ENCODE data around the gene ZER1.

ZER1 gene

DNA sequence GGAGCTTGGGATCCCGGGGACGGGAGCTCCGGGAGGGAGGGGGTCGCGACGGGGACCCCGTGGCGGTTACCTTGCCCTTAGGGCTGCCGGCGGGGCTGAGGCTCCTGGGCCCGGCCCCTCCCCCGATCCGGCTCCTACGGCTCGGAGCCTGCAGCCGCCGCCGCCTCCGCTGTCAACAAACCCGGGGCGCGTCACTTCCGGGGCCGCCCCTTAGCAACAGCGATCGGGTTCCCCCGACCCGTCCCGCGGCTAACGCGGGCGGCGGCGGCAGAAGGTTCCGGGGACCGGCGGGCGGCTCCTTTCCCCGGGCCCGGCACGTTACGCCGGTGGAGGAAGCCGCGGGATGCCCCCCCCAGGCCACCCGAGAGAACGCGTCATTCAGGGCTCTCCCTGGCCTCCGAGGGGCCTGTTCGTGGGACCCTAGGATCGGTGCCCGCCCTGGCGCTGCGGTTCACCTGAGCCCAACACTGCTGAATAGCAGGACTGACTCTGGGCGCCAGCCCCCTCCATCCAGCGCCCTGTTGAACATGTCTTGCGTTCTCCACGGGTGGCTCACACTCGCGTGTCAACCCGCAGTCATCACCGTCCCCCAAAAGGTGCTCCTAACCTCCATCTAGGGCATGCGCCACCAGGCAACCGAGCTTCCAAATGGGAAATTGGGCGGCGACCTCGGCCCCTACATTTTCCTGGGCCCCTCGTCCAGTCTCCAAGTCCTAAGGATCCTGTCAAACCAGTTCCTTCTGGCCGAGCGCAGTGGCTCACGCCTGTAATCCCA lies at the start of gene ZER1:
TSS of gene ZER1 (minus strand) at position 183 of the 775 bp plus-strand sequence. CDS start 16,362 bp downstream, outside the sequence.
- Histone ChIP-seq H3K27me3 (ENCODE audit: control insufficient read depth, insufficient read depth, low read length) (no peaks in the 10 kb centered on the region), H3K27ac (ENCODE audit: low read length) (peak within 1 kb of the TSS; percentile 71), H3K4me1 (ENCODE audit: control insufficient read depth, low read depth, low read length) (peaks cover 6% of the 10 kb centered on the region), H3K9ac (ENCODE audit: low read length) (peak within 1 kb of the TSS; percentile 52), H3K36me3 (ENCODE audit: control insufficient read depth, low read depth, low read length) (no peaks in the 10 kb centered on the region), H3K9me3 (ENCODE audit: control insufficient read depth, low read depth, low read length) (no peaks in the 10 kb centered on the region), H3K4me3 (ENCODE audit: low read length) (peak within 1 kb of the TSS; percentile 64)

DNA sequence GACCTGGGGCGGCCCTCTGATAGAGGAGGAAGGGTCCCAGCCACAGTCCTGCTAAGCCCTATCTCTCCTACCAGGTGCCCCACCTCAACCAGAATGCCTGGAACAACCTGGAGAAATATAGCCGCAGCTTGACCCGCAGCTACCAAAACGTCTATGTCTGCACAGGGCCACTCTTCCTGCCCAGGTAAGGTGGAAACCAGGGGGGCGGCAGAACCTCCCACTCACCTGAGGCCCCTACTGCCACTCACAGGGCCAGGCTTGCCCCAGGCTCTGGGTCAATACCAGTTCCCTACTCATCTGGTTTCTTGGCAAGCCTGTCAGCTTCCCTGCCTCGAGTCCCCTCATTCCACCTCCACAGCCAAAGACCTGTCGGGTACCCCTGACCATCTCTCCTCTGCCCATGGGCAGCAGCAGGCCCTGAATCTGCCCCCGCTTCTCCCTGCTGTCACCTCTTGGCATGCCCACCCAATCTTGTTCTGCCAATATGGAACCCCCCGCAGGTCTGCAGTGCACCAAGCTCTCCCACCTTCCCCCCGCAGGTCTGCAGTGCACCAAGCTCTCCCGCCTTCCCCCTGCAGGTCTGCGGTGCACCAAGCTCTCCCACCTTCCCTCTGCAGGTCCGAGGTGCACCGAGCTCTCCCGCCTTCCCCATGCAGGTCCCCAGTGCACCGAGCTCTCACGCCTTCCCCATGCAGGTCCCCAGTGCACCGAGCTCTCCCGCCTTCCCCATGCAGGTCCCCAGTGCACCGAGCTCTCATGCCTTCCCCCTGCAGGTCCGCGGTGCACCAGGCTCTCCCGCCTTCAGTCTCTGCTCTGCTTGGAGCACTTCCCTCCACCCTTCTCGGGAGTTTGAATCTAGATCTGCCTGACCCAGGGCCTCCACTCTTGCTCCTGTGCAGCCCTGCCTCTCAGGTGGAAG lies 49.2 kb upstream of the ZER1 start:
- Histone ChIP-seq H3K36me3 (ENCODE audit: control insufficient read depth, low read depth, low read length) (peaks cover 46% of the 10 kb centered on the region), H3K9ac (ENCODE audit: low read length) (no peak overlapping the region), H3K27me3 (ENCODE audit: control insufficient read depth, insufficient read depth, low read length) (peaks cover 4% of the 10 kb centered on the region), H3K9me3 (ENCODE audit: control insufficient read depth, low read depth, low read length) (no peaks in the 10 kb centered on the region), H3K4me1 (ENCODE audit: control insufficient read depth, low read depth, low read length) (no peaks in the 10 kb centered on the region), H3K27ac (ENCODE audit: low read length) (no peak overlapping the region), H3K4me3 (ENCODE audit: low read length) (no peak overlapping the region)

DNA sequence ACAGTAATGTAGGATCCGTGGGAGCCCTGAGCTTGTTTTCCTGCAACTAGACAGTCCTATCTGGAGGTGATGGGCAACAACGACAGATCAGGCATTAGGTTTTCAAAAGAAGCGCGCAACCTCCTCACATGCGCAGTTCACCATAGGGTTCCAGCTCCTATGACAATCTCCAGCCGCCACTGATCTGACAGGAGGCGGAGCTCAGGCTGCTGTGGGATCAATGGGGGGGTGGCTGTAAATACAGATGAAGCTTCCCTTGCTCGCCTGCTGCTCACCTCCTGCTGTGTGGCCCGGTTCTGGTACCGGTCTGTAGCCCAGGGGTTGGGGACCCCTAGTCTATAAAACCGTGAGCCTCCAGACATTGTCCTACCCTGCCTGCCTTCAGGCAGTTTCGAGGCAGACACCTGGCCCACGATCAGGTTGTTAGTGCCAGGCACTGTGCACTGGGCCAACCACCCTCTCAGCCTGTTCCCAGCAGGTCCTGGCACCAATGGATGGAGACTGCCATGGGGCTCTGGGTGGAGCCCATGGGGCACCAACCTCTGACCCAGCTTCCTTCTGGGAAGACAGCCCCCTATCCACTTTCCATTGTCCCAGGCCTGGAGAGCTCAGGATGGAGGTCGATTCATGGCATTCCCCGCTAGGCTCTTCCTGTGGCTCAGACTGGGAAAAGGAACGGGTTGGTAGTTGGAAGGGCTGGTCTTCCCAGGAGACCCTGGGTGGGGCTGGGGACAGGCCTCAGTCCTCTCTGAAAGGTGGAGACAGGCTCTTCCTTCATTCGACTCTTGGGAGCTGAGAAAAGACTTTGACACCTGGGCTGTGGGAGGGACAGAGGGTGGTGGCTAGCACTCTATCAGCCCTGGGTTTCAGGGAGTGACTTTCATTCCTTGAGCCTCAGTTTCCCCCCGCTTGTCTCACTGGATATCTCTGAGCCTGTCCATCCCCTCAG lies 48.3 kb upstream of the ZER1 start:
- Histone ChIP-seq H3K27ac (ENCODE audit: low read length) (no peak overlapping the region), H3K4me3 (ENCODE audit: low read length) (no peak overlapping the region), H3K9ac (ENCODE audit: low read length) (no peak overlapping the region), H3K4me1 (ENCODE audit: control insufficient read depth, low read depth, low read length) (no peaks in the 10 kb centered on the region), H3K36me3 (ENCODE audit: control insufficient read depth, low read depth, low read length) (peaks cover 36% of the 10 kb centered on the region), H3K9me3 (ENCODE audit: control insufficient read depth, low read depth, low read length) (no peaks in the 10 kb centered on the region), H3K27me3 (ENCODE audit: control insufficient read depth, insufficient read depth, low read length) (peaks cover 4% of the 10 kb centered on the region)

DNA sequence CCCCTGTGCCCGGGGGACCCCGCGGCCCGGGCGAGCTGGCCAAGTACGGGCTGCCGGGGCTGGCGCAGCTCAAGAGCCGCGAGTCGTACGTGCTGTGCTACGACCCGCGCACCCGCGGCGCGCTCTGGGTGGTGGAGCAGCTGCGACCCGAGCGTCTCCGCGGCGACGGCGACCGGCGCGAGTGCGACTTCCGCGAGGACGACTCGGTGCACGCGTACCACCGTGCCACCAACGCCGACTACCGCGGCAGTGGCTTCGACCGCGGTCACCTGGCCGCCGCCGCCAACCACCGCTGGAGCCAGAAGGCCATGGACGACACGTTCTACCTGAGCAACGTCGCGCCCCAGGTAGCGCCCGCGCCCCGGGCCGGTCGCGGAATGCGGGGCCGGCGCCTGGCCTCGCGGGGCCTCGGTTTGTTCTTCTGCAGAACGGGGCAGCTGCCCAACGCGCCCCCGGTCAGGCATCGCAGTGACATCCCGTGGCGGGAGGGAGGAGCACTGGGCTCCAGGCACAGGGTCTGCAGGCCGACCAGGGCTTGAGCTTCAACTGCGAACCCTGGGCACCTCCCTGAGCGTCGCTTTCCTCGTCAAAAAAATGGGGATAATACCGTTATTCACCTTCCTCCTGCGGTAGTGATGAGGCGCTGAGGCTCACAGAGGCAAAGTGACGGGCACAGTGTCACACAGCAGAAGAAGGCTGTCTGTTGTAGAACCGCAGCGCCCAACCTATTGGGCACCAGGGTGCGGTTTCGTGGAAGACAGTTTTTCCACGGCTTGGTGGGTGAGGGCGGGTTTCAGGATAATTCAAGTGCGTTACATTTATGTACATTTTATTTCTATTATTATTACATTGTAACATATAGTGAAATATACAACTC lies 47.4 kb upstream of the ZER1 start:
- Histone ChIP-seq H3K4me3 (ENCODE audit: low read length) (peak overlapping the region; percentile 61), H3K9ac (ENCODE audit: low read length) (no peak overlapping the region), H3K9me3 (ENCODE audit: control insufficient read depth, low read depth, low read length) (no peaks in the 10 kb centered on the region), H3K4me1 (ENCODE audit: control insufficient read depth, low read depth, low read length) (no peaks in the 10 kb centered on the region), H3K27me3 (ENCODE audit: control insufficient read depth, insufficient read depth, low read length) (peaks cover 4% of the 10 kb centered on the region), H3K36me3 (ENCODE audit: control insufficient read depth, low read depth, low read length) (peaks cover 27% of the 10 kb centered on the region), H3K27ac (ENCODE audit: low read length) (no peak overlapping the region)

DNA sequence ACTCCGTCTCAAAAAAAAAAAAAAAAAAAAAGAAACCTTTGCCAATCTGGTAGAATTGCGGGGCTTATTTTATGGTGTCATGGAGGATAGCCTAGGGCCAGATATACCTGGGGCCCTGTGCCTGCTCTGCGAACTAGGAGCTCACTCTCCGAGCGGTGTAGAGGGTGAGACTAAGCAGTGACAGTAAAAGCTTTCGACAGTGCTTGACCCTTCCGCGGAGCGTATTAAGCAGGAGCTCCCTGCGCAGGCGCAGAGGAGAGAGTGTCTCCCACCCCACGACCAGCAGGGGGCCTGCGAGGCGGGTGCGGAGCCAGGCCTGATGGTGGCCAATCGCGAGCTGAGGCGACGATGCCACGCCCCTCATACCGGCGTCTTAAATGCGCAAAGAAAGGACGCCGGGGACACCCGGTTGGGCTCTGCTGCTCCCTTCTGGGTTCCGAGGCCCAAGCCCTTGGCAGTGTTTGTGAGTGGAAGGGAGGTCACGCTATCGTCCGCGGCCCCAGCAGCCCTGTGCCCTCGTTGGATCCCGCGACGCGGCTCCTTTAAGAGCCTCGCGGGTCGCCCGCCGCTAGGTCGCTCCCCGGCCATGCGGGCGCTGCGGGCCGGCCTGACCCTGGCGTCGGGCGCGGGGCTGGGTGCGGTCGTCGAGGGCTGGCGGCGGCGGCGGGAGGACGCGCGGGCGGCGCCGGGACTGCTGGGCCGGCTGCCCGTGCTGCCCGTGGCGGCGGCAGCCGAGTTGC lies 46.5 kb upstream of the ZER1 start, which contains the start of gene ENDOG:
TSS of gene ENDOG (plus strand) at position 402 of the 740 bp plus-strand sequence. CDS start at position 587, 185 bp downstream.
- no peaks in the 10 kb centered on the region for H3K9me3 ChIP-seq (ENCODE audit: control insufficient read depth, low read depth, low read length)
- no peak within 1 kb of the TSS for H3K27ac ChIP-seq (ENCODE audit: low read length)
- H3K9ac ChIP-seq (ENCODE audit: low read length): peak within 1 kb of the TSS; percentile 48
- peak within 1 kb of the TSS; percentile 61 for H3K4me3 ChIP-seq (ENCODE audit: low read length)
- H3K27me3 ChIP-seq (ENCODE audit: control insufficient read depth, insufficient read depth, low read length): peaks cover 4% of the 10 kb centered on the region
- no peaks in the 10 kb centered on the region for H3K4me1 ChIP-seq (ENCODE audit: control insufficient read depth, low read depth, low read length)
- peaks cover 19% of the 10 kb centered on the region for H3K36me3 ChIP-seq (ENCODE audit: control insufficient read depth, low read depth, low read length)

DNA sequence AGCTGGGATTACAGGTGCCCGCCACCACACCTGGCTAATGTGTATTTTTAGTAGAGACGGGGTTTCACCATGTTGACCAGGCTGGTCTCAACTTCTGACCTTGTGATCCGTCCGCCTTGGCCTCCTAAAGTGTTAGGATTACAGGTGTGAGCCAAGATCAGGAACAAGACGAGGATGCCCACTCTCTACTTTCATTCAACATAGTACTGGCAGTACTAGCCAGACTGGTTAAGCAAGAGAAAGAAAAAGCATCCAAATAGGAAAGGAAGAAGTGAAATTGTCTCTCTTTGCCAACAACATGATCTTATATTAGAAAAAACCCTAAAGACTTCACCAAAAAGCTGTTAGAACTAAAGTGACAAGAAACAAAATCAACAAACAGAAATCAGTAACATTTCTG lies 39.1 kb upstream of the ZER1 start:
- H3K9ac ChIP-seq (ENCODE audit: low read length): no peak overlapping the region
- H3K27ac ChIP-seq (ENCODE audit: low read length): no peak overlapping the region
- peaks cover 10% of the 10 kb centered on the region for H3K36me3 ChIP-seq (ENCODE audit: control insufficient read depth, low read depth, low read length)
- H3K9me3 ChIP-seq (ENCODE audit: control insufficient read depth, low read depth, low read length): no peaks in the 10 kb centered on the region
- H3K4me1 ChIP-seq (ENCODE audit: control insufficient read depth, low read depth, low read length): no peaks in the 10 kb centered on the region
- H3K27me3 ChIP-seq (ENCODE audit: control insufficient read depth, insufficient read depth, low read length): no peaks in the 10 kb centered on the region
- no peak overlapping the region for H3K4me3 ChIP-seq (ENCODE audit: low read length)

DNA sequence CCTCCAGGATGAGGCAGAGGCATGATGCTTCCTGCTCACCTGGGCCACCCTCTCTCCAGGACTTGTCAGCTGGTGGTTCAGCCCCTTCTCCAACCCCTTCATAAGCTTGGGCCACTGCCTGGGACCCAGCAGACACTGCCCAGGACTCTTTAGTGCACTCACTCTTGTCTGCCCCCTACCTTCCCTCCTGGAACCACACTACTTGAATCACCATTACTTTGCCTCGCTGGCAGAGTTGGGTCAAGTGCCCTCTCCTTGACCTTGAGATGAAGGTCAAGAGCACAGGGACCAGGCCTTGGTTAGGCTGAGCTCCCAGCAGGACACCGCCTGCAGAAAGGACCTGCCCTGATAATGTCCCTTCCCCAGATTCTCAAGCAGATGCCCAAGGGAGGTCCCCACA lies 38.1 kb upstream of the ZER1 start:
- no peaks in the 10 kb centered on the region for H3K9me3 ChIP-seq (ENCODE audit: control insufficient read depth, low read depth, low read length)
- peaks cover 19% of the 10 kb centered on the region for H3K36me3 ChIP-seq (ENCODE audit: control insufficient read depth, low read depth, low read length)
- no peak overlapping the region for H3K4me3 ChIP-seq (ENCODE audit: low read length)
- no peaks in the 10 kb centered on the region for H3K27me3 ChIP-seq (ENCODE audit: control insufficient read depth, insufficient read depth, low read length)
- no peak overlapping the region for H3K27ac ChIP-seq (ENCODE audit: low read length)
- H3K9ac ChIP-seq (ENCODE audit: low read length): no peak overlapping the region
- no peaks in the 10 kb centered on the region for H3K4me1 ChIP-seq (ENCODE audit: control insufficient read depth, low read depth, low read length)

DNA sequence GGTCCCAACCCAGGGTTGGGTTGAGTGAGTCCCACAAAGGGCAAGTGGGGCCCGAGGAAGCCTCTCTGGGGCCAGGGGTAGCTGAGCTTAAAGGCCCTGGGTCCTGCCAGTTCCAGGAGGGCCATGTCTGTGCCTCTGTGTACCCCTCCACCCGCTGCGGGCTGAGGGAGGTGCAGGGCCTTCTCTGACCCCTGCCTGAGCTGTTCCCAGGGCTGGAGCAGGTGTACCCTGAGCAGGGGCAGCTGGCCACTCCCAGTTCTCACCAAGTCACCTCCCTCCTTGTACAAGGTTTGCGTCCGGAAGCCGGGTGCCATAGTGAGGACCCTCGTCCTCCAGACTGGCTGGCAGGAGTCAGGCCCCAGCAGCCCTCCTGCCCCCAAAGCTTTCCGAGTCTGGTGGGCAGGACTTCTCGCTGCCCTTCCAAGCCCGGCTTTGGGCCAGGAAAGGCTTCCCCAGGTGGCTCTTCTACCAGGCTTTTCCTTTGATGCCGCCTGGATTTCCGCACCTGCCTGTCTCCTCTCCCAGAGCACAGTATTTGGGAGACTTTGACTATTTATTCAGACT lies 37.4 kb upstream of the ZER1 start:
- no peak overlapping the region for H3K27ac ChIP-seq (ENCODE audit: low read length)
- H3K9ac ChIP-seq (ENCODE audit: low read length): no peak overlapping the region
- H3K27me3 ChIP-seq (ENCODE audit: control insufficient read depth, insufficient read depth, low read length): no peaks in the 10 kb centered on the region
- H3K4me1 ChIP-seq (ENCODE audit: control insufficient read depth, low read depth, low read length): no peaks in the 10 kb centered on the region
- no peak overlapping the region for H3K4me3 ChIP-seq (ENCODE audit: low read length)
- H3K36me3 ChIP-seq (ENCODE audit: control insufficient read depth, low read depth, low read length): peaks cover 22% of the 10 kb centered on the region
- H3K9me3 ChIP-seq (ENCODE audit: control insufficient read depth, low read depth, low read length): no peaks in the 10 kb centered on the region

DNA sequence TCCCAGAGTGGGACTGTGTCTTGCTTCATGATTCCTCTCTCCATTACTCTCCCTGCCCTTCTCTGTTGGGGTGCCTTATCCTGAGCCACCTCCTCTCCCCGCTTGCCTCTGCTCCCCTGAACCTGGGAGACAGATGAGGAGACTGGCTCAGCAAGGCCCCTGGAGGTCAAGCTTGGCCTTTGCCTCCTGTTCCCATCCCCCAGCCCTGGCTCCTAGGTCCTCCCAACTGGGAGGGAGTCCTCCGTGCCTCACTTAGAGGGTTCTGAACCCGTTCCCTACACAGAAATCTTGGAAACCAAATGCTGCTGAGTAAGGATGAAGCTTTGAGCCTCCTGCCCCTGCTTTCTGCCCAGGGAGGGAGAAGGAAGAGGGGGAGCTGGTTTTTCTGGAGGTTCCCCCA lies 36.8 kb upstream of the ZER1 start:
- Histone ChIP-seq H3K9me3 (ENCODE audit: control insufficient read depth, low read depth, low read length) (no peaks in the 10 kb centered on the region), H3K36me3 (ENCODE audit: control insufficient read depth, low read depth, low read length) (peaks cover 27% of the 10 kb centered on the region), H3K4me3 (ENCODE audit: low read length) (no peak overlapping the region)

DNA sequence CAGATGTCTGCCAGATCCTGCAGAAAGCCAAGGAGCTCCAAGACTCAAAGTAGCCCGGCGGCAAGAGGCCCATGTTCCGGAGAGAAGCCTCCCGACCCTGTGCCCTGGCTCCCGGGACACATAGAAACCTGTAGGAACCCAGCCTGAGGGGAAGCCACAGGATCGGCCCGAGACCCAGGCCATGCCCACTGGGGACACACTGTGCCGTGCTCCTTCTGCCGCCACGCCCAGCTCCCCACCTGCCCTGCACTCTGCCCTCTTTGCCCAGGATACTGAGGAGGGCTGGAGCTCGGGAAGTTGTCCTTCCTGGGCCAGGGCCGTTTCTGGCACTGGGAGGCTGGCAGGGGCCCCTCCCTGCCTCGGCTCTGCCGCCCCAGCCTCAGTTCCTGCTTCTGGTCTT lies 36.1 kb upstream of the ZER1 start:
- peaks cover 34% of the 10 kb centered on the region for H3K36me3 ChIP-seq (ENCODE audit: control insufficient read depth, low read depth, low read length)
- H3K4me1 ChIP-seq (ENCODE audit: control insufficient read depth, low read depth, low read length): no peaks in the 10 kb centered on the region
- H3K27ac ChIP-seq (ENCODE audit: low read length): no peak overlapping the region
- H3K9me3 ChIP-seq (ENCODE audit: control insufficient read depth, low read depth, low read length): no peaks in the 10 kb centered on the region
- no peak overlapping the region for H3K4me3 ChIP-seq (ENCODE audit: low read length)
- H3K27me3 ChIP-seq (ENCODE audit: control insufficient read depth, insufficient read depth, low read length): no peaks in the 10 kb centered on the region
- no peak overlapping the region for H3K9ac ChIP-seq (ENCODE audit: low read length)

More for the DNA sequence above, 36.8 kb upstream of the ZER1 start:
- no peak overlapping the region for H3K9ac ChIP-seq (ENCODE audit: low read length)
- no peaks in the 10 kb centered on the region for H3K4me1 ChIP-seq (ENCODE audit: control insufficient read depth, low read depth, low read length)
- H3K27ac ChIP-seq (ENCODE audit: low read length): no peak overlapping the region
- H3K27me3 ChIP-seq (ENCODE audit: control insufficient read depth, insufficient read depth, low read length): no peaks in the 10 kb centered on the region
